HG02571 (cell line): Measurements from ENCODE around the gene EDRF1.
"Not testable (repeated sequence)": the region's sequence is repeated elsewhere in the genome, so short reads cannot be mapped to it uniquely, and the experiment has no call there.

Experiments used
- ATAC-seq: cut with Tn5 transposase; IDR thresholded peaks from one replicate; pipeline ENCODE4 v1.9.1; 2021; ENCODE audit warnings: mild to moderate bottlenecking, moderate library complexity; ENCODE audit not compliant: unreplicated experiment

EDRF1 gene

GRCh38 chr10:125707541-125708468 is 11.7 kb upstream of the EDRF1 start:
- no peak for ATAC-seq

DNA sequence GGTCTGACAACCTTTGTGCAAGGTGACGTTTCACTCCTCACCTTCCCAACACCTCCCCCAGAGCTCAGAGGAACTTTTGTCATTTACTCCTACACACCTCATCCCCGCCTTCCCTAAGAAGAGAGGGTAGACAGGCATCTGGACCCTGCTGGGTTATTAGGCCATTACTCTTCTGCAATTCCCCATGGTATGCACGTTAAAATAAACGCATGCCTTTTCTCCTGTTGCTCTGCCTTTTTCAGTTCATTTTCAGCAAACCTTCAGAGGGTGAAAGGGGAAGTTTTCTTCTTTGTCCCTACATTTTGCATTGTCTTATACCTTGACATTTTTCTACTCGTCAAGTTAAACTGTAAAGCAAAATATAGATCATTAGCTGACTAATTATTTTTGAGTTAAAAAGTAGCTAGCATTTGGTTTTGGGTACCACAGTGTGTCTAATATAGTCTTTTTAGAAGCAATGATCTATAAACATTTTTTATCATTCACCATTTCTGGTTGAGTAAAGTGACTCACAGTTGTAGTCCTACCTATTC is 10.5 kb upstream of the EDRF1 start:
- ATAC-seq: no peak

DNA sequence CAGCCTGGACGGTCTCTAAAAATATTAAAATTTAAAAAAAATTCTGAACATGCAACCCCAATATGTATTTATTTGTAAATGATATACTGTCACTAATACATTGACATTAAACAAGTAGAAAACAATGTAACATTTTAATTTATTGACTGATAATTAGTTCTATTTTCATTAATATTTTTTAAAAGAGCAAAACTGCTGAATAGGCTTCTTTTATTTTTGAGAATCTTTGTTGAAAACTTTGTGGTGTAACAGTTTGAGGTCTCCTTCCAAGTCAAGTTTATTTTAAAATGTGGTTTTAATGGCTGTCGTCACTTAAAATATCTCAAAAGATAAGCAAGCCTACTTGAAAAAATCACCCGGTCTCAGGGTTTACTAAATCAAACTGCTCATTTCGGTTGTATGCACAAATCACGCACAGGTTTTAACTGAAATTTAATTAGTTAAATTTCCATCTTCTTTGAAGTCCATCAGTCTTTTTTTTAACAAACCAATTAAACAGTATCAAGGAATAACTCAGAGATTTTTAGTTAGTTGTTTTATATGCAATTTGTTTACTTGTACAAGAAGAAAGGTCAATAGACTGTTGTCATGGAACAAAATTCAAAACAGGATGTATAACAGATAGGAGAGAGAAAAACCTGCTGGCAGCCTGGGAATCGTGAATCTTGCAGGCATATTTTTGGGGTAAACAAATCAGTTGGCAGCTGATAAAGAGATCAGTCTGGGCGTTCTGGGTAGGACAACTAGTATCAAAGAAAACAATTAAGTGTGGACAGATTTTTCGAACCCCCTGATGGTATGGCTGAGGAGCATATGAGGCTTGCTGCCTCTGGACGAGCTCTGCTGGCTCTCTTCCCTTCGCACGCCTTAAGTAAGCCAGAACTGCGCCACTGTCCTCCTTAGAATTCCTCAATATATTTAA is 9.7 kb upstream of the EDRF1 start:
- ATAC-seq: no peak

DNA sequence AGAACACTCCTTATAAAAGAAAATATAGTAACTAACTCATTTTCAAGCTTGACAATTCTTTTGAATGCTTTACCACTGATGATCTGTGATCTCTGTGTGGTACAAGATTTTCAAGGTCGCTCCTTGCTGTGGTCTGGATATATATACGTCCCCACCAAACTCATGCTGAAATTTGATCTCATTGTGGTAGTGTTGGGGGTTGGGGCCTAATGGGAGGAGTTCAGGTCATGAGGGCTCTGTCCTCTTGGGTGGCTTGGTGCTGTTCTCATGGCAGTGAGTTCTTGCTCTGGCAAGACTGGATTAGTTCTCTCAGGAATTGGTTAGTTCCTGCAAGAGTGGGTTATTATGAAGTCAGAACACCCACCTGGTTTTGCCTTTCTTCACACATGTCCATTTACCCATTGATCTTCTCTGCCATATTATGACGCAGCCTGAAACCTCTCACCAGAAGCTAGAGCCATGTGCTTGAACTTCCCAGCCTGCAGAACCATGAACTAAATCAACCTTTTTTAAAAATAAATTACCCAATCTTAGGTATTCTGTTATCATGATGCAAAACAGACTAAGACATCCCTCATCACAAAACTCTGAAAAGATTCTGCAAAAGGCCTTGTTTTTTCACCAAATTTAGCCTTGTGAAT is 8.3 kb upstream of the EDRF1 start:
- no peak for ATAC-seq

GRCh38 chr10:125714728-125715127 is 4.8 kb upstream of the EDRF1 start:
- not testable (repeated sequence) for ATAC-seq

DNA sequence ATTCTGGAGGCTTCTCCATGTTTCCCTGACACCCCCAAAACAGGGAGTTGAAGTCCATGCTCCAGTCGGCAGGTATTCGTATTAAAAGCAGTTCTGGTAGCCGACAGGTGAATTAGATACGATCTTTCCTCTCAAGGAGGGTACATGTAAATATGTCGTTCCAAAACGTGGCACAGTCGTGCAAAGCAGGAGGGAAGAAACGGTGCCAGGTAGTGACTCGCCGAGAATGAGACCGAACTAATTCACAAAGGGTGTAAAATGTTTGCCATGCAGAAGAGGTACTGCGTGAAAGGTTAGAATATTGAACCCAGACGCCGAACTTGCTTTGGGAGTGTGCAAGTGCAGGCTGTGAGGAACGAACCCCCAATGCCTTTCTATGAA is 483 bp downstream of the EDRF1 start:
- no peak for ATAC-seq

DNA sequence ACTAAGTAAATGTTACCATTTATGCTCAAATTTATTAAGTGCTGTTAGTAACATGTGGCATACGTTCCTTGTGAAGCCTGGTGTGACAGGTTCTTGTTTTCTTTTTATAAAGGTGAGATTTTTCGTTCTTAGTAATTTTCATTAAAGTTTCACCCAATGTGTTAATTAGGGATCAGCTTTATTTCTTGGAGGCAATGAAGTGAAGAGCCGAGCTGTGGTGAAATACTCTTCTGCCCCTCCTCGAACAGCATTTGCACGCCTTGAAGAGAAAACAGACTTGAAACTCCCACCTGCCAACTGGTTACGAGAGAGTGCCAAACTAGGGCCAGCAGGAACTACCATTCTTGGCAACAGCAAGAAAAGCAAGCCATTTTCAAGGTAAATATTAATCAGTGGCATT is 1.5 kb downstream of the EDRF1 start:
- peak; percentile 33 for ATAC-seq

GRCh38 chr10:125722811-125723210 is 3.3 kb downstream of the EDRF1 start:
- ATAC-seq: no peak

GRCh38 chr10:125726914-125727313 is 7.4 kb downstream of the EDRF1 start:
- ATAC-seq: no peak

DNA sequence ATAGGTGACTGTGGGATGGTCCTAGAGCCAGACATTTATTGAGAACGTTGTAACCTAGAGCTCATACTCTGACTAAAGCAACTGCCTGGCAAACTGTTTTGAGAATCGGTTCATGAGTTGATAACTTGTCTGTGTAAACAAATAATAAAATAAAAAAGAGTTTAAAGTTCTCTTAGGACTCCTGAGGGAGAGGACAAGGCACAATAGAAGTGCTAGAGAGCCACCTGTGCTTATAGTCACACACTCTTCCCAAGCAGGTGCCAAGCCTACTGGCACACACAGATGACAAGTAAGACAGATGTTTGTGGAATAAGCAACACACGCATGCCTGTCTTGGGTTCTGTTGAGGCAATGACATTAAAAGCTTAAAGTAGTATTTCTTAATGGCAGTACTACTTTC is 7.9 kb downstream of the EDRF1 start:
- ATAC-seq: no peak

GRCh38 chr10:125734148-125734547 is 14.6 kb downstream of the EDRF1 start:
- no peak for ATAC-seq

DNA sequence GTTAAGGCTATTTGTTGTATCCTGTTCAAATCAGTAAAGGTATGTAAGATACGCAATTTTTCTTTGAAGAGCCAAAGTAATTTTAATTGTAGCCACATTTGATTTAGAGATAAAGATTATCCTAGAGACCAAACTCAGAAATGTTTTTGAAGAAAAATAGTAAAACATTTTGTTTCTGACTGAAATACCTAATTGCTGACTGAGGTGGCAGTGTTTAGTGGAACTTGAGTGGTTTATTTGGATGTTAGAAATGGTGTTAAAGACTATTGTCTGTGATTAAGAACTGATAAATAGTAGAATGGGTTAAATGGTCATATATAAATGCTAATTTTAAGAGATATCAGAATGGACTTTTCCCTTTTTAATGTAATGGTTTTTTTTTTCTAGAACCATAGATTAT is 15.3 kb downstream of the EDRF1 start:
- ATAC-seq: no peak

DNA sequence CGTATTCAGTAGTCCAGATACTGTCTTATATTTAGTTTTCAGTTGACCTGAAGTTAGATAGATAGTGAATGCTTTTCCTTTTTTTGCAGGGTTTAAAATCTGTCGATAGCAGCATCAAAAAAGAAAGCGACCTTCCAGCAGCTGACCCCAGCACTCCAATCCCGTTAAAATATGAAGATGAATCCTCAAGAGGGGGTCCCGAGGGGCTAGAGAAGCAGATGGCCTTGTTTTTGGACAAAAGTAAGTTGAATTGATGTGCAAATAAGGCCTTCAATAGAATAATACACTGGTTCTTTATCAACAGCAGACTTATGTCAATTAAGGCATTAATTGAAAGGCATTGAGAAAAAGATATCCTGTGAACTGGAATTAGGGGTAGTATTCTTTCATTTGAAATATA is 18.7 kb downstream of the EDRF1 start:
- no peak for ATAC-seq

DNA sequence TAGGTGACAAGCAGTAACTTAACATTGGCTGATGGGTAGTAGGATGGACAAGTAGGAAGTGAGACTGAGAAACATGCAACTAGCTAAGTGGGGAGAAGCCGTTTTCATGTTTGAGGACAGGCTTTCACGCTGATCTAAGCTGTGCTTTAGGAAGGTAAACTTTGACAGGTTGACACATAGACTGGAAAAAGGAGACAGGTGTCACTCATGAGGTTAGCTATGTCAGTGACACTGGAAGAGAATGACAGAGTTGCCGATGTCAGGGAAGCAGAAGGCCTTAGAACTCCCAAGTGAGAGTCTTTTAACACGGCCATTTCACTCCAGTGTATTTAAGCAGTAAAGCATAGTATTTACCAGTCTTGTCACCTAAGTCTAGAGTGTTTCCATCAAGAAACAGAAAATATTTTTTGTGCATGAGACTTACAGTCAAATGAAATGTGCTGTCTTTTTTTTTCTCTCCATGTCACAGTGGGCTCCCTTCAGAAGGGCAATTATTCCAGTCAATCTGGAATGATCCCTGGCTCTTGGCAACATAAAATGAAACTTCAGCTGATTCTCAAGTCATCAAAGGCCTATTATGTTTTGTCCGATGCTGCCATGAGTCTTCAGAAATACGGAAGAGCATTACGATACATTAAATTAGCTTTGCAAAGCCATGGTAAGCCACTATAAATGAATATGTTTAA is 20.6 kb downstream of the EDRF1 start:
- no peak for ATAC-seq

DNA sequence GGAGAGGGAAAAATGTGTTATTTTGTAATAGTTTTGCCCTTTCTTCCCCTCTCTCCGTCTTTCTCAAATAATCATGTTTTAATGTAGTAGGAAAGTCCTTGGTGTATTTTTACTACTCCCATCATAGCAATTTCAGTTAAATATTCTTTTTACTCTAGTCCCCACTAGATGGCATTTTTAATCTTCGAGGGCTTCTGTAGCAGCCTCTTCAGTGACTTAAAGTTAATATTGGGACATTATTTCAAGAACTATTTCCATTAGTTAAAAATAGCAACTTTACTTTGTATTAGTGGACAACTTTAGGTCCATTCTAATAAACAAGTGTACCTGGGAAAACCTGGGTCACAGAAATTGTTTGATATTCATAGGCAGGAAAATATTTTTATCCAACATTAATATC is 23.0 kb downstream of the EDRF1 start:
- ATAC-seq: no peak

DNA sequence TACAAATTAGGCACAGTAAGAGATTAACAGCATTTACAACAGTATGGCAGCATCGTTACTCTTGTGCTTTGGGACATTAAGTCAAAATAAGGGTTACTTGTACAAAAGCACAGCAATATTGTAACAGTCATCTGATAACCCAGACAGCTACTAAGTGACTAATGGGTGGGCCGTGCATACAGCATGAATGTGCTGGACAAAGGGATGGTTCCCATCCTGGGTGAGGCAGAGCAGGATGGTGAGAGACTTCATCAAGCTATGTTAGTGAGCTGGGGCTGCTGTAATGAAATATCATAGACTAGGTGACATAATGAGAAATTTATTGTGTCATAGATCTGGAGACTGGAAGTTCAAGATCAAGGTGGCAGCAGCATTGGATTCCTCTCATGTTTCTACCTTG is 25.4 kb downstream of the EDRF1 start:
- ATAC-seq: no peak

GRCh38 chr10:125747417-125747816 is 27.9 kb downstream of the EDRF1 start:
- ATAC-seq: no peak

- no peak for ATAC-seq
These were observed 36.7 kb downstream of the EDRF1 start for GRCh38 chr10:125756196-125756595.

- ATAC-seq: no peak
These were observed 37.5 kb downstream of the EDRF1 start for GRCh38 chr10:125756853-125757487.

DNA sequence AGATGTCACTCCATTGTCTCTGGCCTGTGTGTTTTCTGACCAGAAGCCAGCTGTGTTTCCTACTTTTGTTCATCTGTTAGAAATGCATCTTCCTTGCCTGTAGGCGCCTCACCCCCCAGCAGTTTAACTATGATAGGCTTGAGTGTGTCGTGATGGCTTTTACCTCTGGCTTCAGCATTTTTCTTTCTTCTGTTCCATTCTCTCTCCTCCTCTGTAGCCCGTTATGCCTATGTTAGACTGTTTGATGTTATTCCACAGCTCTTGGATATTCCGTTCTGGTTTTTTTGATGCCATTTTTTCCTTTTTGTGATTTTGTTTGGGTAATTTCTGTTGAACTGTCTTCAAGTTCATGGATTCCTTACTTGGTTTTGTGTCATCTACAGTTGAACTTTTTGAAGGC is 38.2 kb downstream of the EDRF1 start:
- ATAC-seq: no peak
